Measurements from ENCODE around the gene ABHD1.

The ABHD1 gene

DNA sequence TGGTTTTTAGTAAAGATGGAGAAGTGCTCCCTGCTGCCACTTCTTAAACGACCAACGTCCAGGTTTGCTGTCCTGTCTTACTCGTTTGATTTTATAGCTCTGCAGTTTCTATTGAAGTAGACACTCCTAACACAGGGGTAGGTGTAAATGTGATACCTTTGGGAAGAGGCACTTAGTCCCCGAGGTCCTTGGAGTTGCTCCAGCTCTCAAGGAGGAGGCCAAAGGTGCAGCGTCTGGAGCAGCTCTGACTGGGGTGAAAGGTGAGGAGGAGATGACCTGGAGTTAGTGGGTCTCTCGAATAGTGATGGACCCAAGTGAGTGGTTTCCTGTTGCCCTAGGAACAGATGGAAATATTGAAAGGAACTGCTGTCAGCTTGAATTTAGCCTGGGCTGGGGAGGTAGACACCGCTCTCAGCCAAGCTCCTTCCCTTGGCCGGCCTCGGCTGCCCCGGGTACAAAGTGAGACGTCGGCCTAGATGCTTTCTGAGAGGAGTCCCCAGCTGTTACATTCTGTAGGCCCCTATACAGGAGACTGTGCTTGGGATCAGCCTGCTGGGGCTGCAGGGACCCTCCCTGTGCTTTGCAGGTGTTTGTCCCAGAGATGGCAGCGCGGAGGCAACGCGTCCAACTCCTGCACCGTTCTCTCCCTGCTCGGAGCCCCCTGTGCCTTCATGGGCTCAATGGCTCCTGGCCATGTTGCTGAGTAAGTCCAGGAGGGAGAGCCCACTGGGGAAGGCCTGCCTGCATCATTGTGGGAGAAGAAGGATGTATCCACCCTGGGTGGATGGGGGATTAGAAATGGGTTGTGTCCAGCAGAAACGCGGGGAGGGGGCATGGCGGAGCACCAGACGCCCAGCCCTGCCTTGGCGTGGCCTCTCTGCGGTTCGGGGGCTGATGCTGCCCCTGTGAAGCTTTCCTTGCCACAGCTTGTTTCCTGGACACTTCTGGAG lies 31.6 kb upstream of the ABHD1 start:
- no peak overlapping the region for H3K4me3 ChIP-seq (ENCODE audit: low read depth, low read length)
- ChIA-PET POLR2A (no interaction called here), CTCF (interaction anchor here (0.7 to 4.0 kb wide), 8 partner anchors 9 to 211 kb away, joined by 3 to 33 read pairs (median 11); partner anchors contain the start of gene EMILIN1)
- DNase-seq (ENCODE audit: low read depth, low spot score): no peak
- TF ChIP-seq CTCF (IDR thresholded peaks at IDR 0.05; ENCODE audit: insufficient read depth, low read length, missing control alignments): no peak

DNA sequence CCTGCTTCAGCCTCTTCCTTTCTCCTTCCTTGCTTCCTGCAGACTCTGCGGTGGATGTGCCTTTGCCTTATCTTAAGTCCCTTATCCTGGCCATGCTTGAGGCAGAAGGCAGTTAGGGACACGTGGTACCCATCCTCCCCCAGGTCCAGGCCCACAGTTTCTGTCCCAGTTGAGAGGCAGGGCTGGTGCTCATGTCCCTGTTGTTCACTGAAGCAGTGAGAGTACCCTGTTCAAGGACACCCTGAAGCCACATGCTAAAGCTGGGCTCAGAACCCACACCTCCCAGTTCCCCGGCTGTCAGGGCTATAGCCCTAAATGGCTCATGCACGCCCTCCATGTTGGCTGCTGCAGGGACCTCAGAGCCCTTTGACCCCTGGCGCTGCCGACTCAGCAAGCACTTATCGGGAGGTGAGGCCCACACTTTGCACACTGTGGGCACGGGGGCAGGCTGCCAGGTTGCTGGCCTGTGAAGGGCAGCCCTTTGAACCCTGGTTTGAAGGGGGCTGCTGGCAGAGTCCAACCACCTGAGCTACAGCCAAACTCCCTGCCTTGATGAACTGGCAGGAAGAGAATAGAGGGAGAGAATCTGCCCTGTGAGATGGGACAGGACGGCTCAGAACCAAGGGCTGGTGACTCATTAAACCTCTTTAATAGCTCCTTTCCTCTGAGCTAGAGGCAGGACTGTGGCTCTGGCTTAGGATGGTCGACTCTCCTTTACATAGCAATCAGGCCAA lies 30.8 kb upstream of the ABHD1 start:
- CTCF ChIA-PET: interaction anchor here (1.0 to 4.0 kb wide), 11 partner anchors 10 to 210 kb away, joined by 3 to 33 read pairs (median 7); partner anchors contain the start of gene EMILIN1
- no peak for TF ChIP-seq CTCF (IDR thresholded peaks at IDR 0.05; ENCODE audit: insufficient read depth, low read length, missing control alignments)
- no peak overlapping the region for H3K4me3 ChIP-seq (ENCODE audit: low read depth, low read length)
- DNase-seq (ENCODE audit: low read depth, low spot score): no peak
- POLR2A ChIA-PET: interaction anchor here (0.6 kb wide), 1 partner anchor 10 kb away, joined by 3 read pairs; no protein-coding TSS in a partner anchor

- no peak for DNase-seq (ENCODE audit: low read depth, low spot score)
- ChIA-PET POLR2A (interaction anchor here (0.6 kb wide), 1 partner anchor 11 kb away, joined by 3 read pairs; no protein-coding TSS in a partner anchor), CTCF (interaction anchor here (0.8 to 4.0 kb wide), 9 partner anchors 9 to 209 kb away, joined by 3 to 33 read pairs (median 7); no protein-coding TSS in a partner anchor)
- H3K4me3 ChIP-seq (ENCODE audit: low read depth, low read length): no peak overlapping the region
- no peak for TF ChIP-seq CTCF (IDR thresholded peaks at IDR 0.05; ENCODE audit: insufficient read depth, low read length, missing control alignments)
Observed at GRCh38 chr2:27093430-27094352, 29.9 kb upstream of the ABHD1 start.

- TF ChIP-seq CTCF (IDR thresholded peaks at IDR 0.05; ENCODE audit: insufficient read depth, low read length, missing control alignments): no peak
- CTCF ChIA-PET: interaction anchor here (1.5 to 8.4 kb wide), 9 partner anchors 7 to 208 kb away, joined by 4 to 155 read pairs (median 23); partner anchors contain the start of gene KHK
- H3K4me3 ChIP-seq (ENCODE audit: low read depth, low read length): no peak overlapping the region
- DNase-seq (ENCODE audit: low read depth, low spot score): no peak
- POLR2A ChIA-PET: no interaction called here
Observed at GRCh38 chr2:27094353-27094984, 29.1 kb upstream of the ABHD1 start.

DNA sequence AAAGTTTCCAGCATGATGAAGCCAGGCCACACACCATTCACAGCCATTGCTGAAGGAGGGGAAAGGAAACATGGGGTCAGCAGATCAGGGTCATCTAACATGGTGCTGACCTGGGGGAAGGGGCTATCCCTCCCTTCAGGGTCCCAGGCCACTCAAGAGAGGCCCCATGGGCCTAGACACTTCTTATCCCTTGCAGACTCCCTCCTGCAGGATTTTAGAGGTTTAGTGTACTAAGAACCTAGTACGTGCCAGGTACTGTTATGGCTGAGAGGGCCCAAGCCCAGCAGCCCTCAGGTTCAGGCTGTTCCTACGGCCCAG lies 28.2 kb upstream of the ABHD1 start:
- no peak for DNase-seq (ENCODE audit: low read depth, low spot score)
- no peak for TF ChIP-seq CTCF (IDR thresholded peaks at IDR 0.05; ENCODE audit: insufficient read depth, low read length, missing control alignments)
- ChIA-PET CTCF (interaction anchor here (1.1 to 11.8 kb wide), 14 partner anchors 8 to 207 kb away, joined by 3 to 217 read pairs (median 12); partner anchors contain the start of genes DNAJC5G, KHK and TRIM54), POLR2A (no interaction called here)
- H3K4me3 ChIP-seq (ENCODE audit: low read depth, low read length): no peak overlapping the region

Data from AG04449 (cell line).